B cell (primary cell): Measurements from ENCODE around the gene LRRC4C. TPM values are rescaled to one million over a fixed set of nuclear protein-coding genes. Genes with fewer than 3 reads are reported as not detected.

ENCODE experiments used
- ATAC-seq: fragments of 200-7000 bp; cut with Tn5 transposase; one replicate; pipeline ENCODE4 v1.10.0; 2021; ENCODE audit warnings: low read depth, mild to moderate bottlenecking, moderate number of reproducible peaks, moderate library complexity
- CTCF ChIA-PET: fragments of 350-600 bp; sonication (Branson Sonifier 250); formaldehyde crosslinking; loops from one replicate; lab custom pipeline; 2021; ENCODE audit warnings: antibody characterized with exemption, inconsistent platforms; lab: Charles Lee
- POLR2A ChIA-PET: fragments of 350-600 bp; sonication (Branson Sonifier 250); formaldehyde crosslinking; loops from one replicate; lab custom pipeline; 2021; ENCODE audit warnings: antibody characterized with exemption; lab: Charles Lee
- DNase-seq: peaks from one replicate; pipeline ENCODE4 v3.0.0; 2013
- H2AFZ ChIP-seq: 2 replicates; pipeline ENCODE4 v1.6.1; 2012; ENCODE audit warnings: mild to moderate bottlenecking, low read depth, low read length; ENCODE audit not compliant: insufficient read depth, poor library complexity, severe bottlenecking
- H3K27ac ChIP-seq, 2 donors: 1 replicate in 1 of 2; 2 replicates in 1 of 2; pipeline ENCODE4 v1.5.1; 2012 to 2013; ENCODE audit warnings: low read length in 2 of 2, mild to moderate bottlenecking in 2 of 2, moderate library complexity in 1 of 2
- H3K27me3 ChIP-seq, 4 experiments: fragments of 200-600 bp in 1 of 4; sonication (generic) in 1 of 4; replicated peaks in 1 of 4; 1 replicate in 2 of 4; 2 replicates in 2 of 4; pipeline versions ENCODE4 v1.6.1 to v1.7.0; 2013 to 2016; ENCODE audit warnings: low read length in 3 of 4, mild to moderate bottlenecking in 2 of 4, mixed read lengths in 1 of 4, moderate library complexity in 1 of 4; ENCODE audit not compliant: insufficient read depth in 4 of 4, control insufficient read depth in 3 of 4; ENCODE audit errors: control extremely low read depth in 1 of 4
- H3K36me3 ChIP-seq, 2 experiments: replicated peaks in 1 of 2; 1 replicate in 1 of 2; 2 replicates in 1 of 2; pipeline versions ENCODE4 v1.6.1 to v1.7.1; 2013; ENCODE audit warnings: low read length in 1 of 2; ENCODE audit not compliant: insufficient read depth in 2 of 2, control insufficient read depth in 1 of 2; ENCODE audit errors: control extremely low read depth in 1 of 2, extremely low read depth in 1 of 2
- H3K4me1 ChIP-seq, 2 donors: fragments of 200-600 bp in 1 of 2; sonication (generic) in 1 of 2; 1 replicate in 1 of 2; 2 replicates in 1 of 2; pipeline versions ENCODE4 v1.5.1 to v1.6.1; 2013 to 2017; ENCODE audit warnings: low read length in 2 of 2; ENCODE audit not compliant: control insufficient read depth in 2 of 2, insufficient read depth in 2 of 2
- H3K4me2 ChIP-seq: replicated peaks from 2 replicates; pipeline ENCODE3; 2012; ENCODE audit warnings: mild to moderate bottlenecking, low read depth, low read length; ENCODE audit not compliant: poor library complexity, severe bottlenecking
- H3K4me3 ChIP-seq, 5 experiments: fragments of 200-600 bp in 1 of 5; sonication (generic) in 1 of 5; 1 replicate in 3 of 5; 2 replicates in 2 of 5; pipeline versions ENCODE4 v1.5.1 to v1.7.0; 2011 to 2016; ENCODE audit warnings: low read length in 4 of 5, mild to moderate bottlenecking in 4 of 5, low read depth in 2 of 5, control low read depth in 1 of 5, moderate library complexity in 1 of 5; ENCODE audit not compliant: insufficient read depth in 1 of 5; ENCODE audit errors: control extremely low read depth in 1 of 5, extremely low read depth in 1 of 5
- H3K79me2 ChIP-seq: fragments of 200-600 bp; sonication (generic); one replicate; pipeline ENCODE4 v1.6.0; 2016; ENCODE audit warnings: low read length; ENCODE audit not compliant: control insufficient read depth, insufficient read depth
- H3K9ac ChIP-seq: fragments of 200-600 bp; sonication (generic); 2 replicates; pipeline ENCODE4 v1.6.1; 2017; ENCODE audit warnings: mild to moderate bottlenecking, low read length, moderate library complexity
- H3K9me3 ChIP-seq, 3 donors: one replicate each; pipeline versions ENCODE4 v1.6.1 to v1.7.1; 2013; ENCODE audit warnings: low read length in 2 of 3; ENCODE audit not compliant: control insufficient read depth in 2 of 3, insufficient read depth in 1 of 3; ENCODE audit errors: control extremely low read depth in 1 of 3
- H4K20me1 ChIP-seq: 2 replicates; pipeline ENCODE4 v1.6.0; 2012; ENCODE audit warnings: mild to moderate bottlenecking, low read length; ENCODE audit not compliant: insufficient read depth, control insufficient read depth, poor library complexity, severe bottlenecking
- H3K27ac Mint-ChIP-seq: one replicate; pipeline ENCODE4 v1.8.0; 2021; ENCODE audit warnings: mixed read lengths
- H3K27me3 Mint-ChIP-seq: one replicate; pipeline ENCODE4 v1.8.0; 2021; ENCODE audit warnings: mixed read lengths
- H3K4me1 Mint-ChIP-seq: one replicate; pipeline ENCODE4 v1.8.0; 2021; ENCODE audit warnings: mixed read lengths
- H3K4me3 Mint-ChIP-seq: one replicate; pipeline ENCODE4 v1.8.0; 2021; ENCODE audit warnings: mixed read lengths
- H3K9me3 Mint-ChIP-seq: one replicate; pipeline ENCODE4 v1.8.0; 2022; ENCODE audit warnings: mixed read lengths; ENCODE audit not compliant: insufficient read depth
- CTCF ChIP-seq: fragments of 200-600 bp; IDR thresholded peaks from one replicate; pipeline ENCODE4 v1.8.0; 2022; ENCODE audit warnings: antibody characterized with exemption, mild to moderate bottlenecking
- EZH2 ChIP-seq: IDR thresholded peaks from 2 replicates; pipeline ENCODE4 v1.6.1; 2012; ENCODE audit warnings: borderline replicate concordance, low read depth, mild to moderate bottlenecking, moderate library complexity, low read length; ENCODE audit not compliant: insufficient read depth, poor library complexity, severe bottlenecking
- WGBS: methylation state at CpG from one replicate; pipeline ENCODE4 v1.1.5; 2013; ENCODE audit warnings: missing lambda C conversion rate; ENCODE audit not compliant: insufficient coverage; 5-methylcytosine and 5-hydroxymethylcytosine counted together
- intact Hi-C: fragments of 100-400 bp; cut with micrococcal nuclease; formaldehyde crosslinking; loops from one replicate; pipeline ENCODE4 v1.10.0; 2022
- polyA plus RNA-seq: library from polyadenylated mRNA; depleted of rRNA; stranded (reverse); fragments of >200 nt; gene quantifications from 2 replicates; pipeline ENCODE4 v1.2.3, GENCODE V29; 2012
- total RNA-seq, 2 donors: library from RNA; stranded (reverse); fragments of 120-200 nt in 1 of 2; gene quantifications; 1 replicate in 1 of 2; 2 replicates in 1 of 2; pipeline versions ENCODE4 v1.2.3 to v1.2.4, GENCODE V29; 2013 to 2022

LRRC4C gene
- total and polyA plus RNA-seq, 2 donors (not counting 1 experiment from before 2014, with no cell fraction given), result 0.57 TPM; not detected in 1

DNA sequence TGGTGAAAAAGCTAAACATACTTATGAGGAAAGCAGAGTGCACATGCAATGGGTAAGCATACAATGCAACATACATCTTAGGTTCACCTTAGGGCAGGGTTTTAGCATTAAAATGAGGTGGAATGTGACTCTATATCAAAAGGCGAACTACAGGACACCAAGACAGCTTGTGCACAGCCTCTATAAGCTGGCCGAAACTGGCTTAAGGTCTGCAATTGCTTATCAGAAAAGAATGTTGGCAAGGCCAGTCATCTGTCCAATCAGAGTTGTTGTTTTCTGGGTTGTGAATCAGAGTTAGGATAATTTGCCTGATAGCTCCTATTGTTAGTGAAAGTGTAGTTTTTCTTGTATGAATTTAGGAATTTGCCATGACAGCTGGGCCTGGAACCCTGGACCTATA, 76.5 kb downstream of the LRRC4C start:
- ATAC-seq (no peak), DNase-seq (no peak)
- H3K27me3 ChIP-seq, result no peaks in the 10 kb centered on the region
- 81% methylated on average over 2 of the region's 2 CpGs for WGBS
- H2AFZ ChIP-seq, result no peak overlapping the region
- H3K36me3 ChIP-seq, result no peaks in the 10 kb centered on the region
- Mint-ChIP-seq H3K4me1 (peaks cover 1% of the 10 kb centered on the region), H3K4me3 (no peak overlapping the region), H3K27me3 (no peaks in the 10 kb centered on the region), H3K27ac (no peak overlapping the region), H3K9me3 (no peaks in the 10 kb centered on the region)
- no peaks in the 10 kb centered on the region for H4K20me1 ChIP-seq
- no peak overlapping the region for H3K4me3 ChIP-seq
- H3K79me2 ChIP-seq, result no peaks in the 10 kb centered on the region
- TF ChIP-seq EZH2 (no peak), CTCF (no peak)
- H3K9me3 ChIP-seq, result no peaks in the 10 kb centered on the region
- no peak overlapping the region for H3K9ac ChIP-seq
- ChIA-PET POLR2A (no interaction called here), CTCF (no interaction called here)
- no peak overlapping the region for H3K4me2 ChIP-seq
- no peaks in the 10 kb centered on the region for H3K4me1 ChIP-seq
- no peak overlapping the region for H3K27ac ChIP-seq
- intact Hi-C loops, result no loop called here

- H3K27ac Mint-ChIP-seq, result no peak overlapping the region
- Histone ChIP-seq H3K4me1 (no peaks in the 10 kb centered on the region), H3K36me3 (no peaks in the 10 kb centered on the region), H4K20me1 (no peaks in the 10 kb centered on the region), H3K9ac (no peak overlapping the region), H3K9me3 (no peaks in the 10 kb centered on the region), H3K27ac (no peak overlapping the region), H3K4me3 (no peak overlapping the region), H3K27me3 (no peaks in the 10 kb centered on the region), H3K4me2 (no peak overlapping the region), H2AFZ (no peak overlapping the region), H3K79me2 (no peaks in the 10 kb centered on the region)
- no peak overlapping the region for H3K4me3 Mint-ChIP-seq
- intact Hi-C loops, result no loop called here
- no peak for DNase-seq
- H3K27me3 Mint-ChIP-seq, result no peaks in the 10 kb centered on the region
- ATAC-seq, result no peak
- POLR2A ChIA-PET, result no interaction called here
- H3K4me1 Mint-ChIP-seq, result peaks cover 1% of the 10 kb centered on the region
- TF ChIP-seq EZH2 (no peak), CTCF (no peak)
- CTCF ChIA-PET, result no interaction called here
- H3K9me3 Mint-ChIP-seq, result no peaks in the 10 kb centered on the region
Observed at GRCh38 chr11:41379084-41379483, 80.4 kb downstream of the LRRC4C start.
